HepG2 (cell line): ENCODE measurements around the gene FAAP100.

ENCODE experiments used
- EP300 ChIP-seq, 3 experiments: sonication (generic) in 1 of 3; formaldehyde crosslinking in 1 of 3; IDR thresholded peaks; 2 replicates each; pipeline versions ENCODE4 v1.5.1 to v1.6.1; 2011 to 2020; ENCODE audit warnings: low read depth in 2 of 3, low read length in 2 of 3, borderline replicate concordance in 1 of 3, improper control_type of control experiment in 1 of 3, mild to moderate bottlenecking in 1 of 3, missing genetic modification reagents in 1 of 3, moderate library complexity in 1 of 3
- FOXP1 ChIP-seq, 2 experiments: fragments of 450-650 bp in 1 of 2; IDR thresholded peaks; 2 replicates each; pipeline ENCODE4 v1.6.1; 2017 to 2018; ENCODE audit warnings: antibody characterized with exemption in 1 of 2
- GTF2F1 ChIP-seq: fragments of 150-350 bp; IDR thresholded peaks from 2 replicates; pipeline ENCODE4 v1.6.1; 2014; ENCODE audit warnings: low read length
- HNRNPUL1 ChIP-seq: fragments of 200-400 bp; formaldehyde crosslinking; IDR thresholded peaks from 2 replicates; pipeline ENCODE4 v1.6.1; 2017; ENCODE audit warnings: low read depth, mild to moderate bottlenecking, low read length, moderate library complexity
- JUN ChIP-seq: sonication (generic); formaldehyde crosslinking; IDR thresholded peaks from 2 replicates; pipeline ENCODE4 v1.4.0; 2020; ENCODE audit warnings: mild to moderate bottlenecking, missing genetic modification reagents
- JUND ChIP-seq: sonication (generic); formaldehyde crosslinking; IDR thresholded peaks from 2 replicates; pipeline ENCODE4 v1.8.0; 2022; ENCODE audit warnings: mild to moderate bottlenecking, missing genetic modification reagents
- NBN ChIP-seq: fragments of 450-650 bp; conservative IDR thresholded peaks from 2 replicates; pipeline ENCODE4 v1.6.1; 2017
- NR3C1 ChIP-seq: sonication (generic); formaldehyde crosslinking; IDR thresholded peaks from 2 replicates; pipeline ENCODE4 v1.4.0; 2020; ENCODE audit warnings: missing genetic modification reagents
- SIN3A ChIP-seq: IDR thresholded peaks from 2 replicates; pipeline ENCODE4 v1.6.1; 2011; ENCODE audit warnings: low read depth, mild to moderate bottlenecking, control low read depth, low read length, borderline replicate concordance
- TAF1 ChIP-seq: sonication (generic); formaldehyde crosslinking; IDR thresholded peaks from 2 replicates; pipeline ENCODE4 v1.4.0; 2020; ENCODE audit warnings: missing genetic modification reagents
- ZNF160 ChIP-seq: sonication (generic); formaldehyde crosslinking; IDR thresholded peaks from 2 replicates; pipeline ENCODE4 v1.8.0; 2022; ENCODE audit warnings: mild to moderate bottlenecking, inconsistent platforms, missing genetic modification reagents
- ZNF484 ChIP-seq: sonication (generic); formaldehyde crosslinking; IDR thresholded peaks from 2 replicates; pipeline ENCODE4 v1.5.1; 2020; ENCODE audit warnings: mild to moderate bottlenecking, low read depth, missing genetic modification reagents, borderline replicate concordance
- ZNF605 ChIP-seq: sonication (generic); formaldehyde crosslinking; IDR thresholded peaks from 2 replicates; pipeline ENCODE4 v1.8.0; 2022; ENCODE audit warnings: mild to moderate bottlenecking, missing genetic modification reagents
- TF ChIP-seq, protein P1 (sequence below): sonication (generic); formaldehyde crosslinking; IDR thresholded peaks from 2 replicates; pipeline ENCODE4 v1.5.0; 2020; ENCODE audit warnings: mild to moderate bottlenecking, missing genetic modification reagents, moderate library complexity

DNA sequence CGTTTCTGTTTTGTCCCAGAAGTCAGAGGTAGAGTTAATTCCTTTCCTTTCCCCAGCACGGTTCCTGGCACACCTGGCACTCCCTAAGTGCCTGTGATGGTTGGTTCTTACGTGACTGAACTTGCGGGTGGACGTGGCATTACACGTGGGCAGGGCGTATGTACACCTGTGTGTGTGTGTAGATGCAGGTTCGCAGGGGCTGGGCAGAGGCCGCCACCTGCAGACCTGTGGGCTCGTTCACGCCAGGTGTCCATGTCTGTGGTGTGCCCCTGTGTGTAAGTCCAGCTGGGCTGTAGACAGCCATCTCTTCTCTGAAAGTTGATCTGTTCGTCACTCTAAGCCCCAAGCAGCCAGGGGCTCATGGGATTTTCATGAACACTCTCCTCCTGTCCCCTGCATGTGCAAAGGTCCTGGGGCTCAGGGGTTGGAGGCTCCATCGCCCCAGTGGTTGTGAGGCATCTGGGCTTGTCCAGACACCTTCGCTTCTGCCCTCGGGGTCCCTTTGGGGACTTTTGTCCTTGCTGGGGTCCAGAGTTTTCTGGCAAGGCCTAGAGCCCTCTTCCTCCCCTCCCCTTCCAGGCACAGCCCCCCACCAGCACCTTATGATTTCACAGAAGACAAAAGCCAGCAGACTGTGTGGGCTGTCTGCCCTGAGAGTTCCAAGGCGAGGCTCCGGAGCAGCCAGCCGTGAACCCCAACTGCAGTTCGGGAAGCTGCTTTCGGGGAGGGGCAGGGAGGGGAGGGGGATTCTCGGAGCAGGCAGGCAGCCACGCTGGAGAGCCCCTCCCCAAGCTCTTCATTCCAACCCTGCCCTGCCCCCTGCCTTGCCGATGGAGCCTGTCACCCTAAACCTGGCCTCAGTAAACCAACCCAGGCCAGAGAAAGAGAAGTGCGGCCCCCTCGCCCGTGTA lies 29.4 kb downstream of the FAAP100 start:
- TF ChIP-seq, protein P1, sequence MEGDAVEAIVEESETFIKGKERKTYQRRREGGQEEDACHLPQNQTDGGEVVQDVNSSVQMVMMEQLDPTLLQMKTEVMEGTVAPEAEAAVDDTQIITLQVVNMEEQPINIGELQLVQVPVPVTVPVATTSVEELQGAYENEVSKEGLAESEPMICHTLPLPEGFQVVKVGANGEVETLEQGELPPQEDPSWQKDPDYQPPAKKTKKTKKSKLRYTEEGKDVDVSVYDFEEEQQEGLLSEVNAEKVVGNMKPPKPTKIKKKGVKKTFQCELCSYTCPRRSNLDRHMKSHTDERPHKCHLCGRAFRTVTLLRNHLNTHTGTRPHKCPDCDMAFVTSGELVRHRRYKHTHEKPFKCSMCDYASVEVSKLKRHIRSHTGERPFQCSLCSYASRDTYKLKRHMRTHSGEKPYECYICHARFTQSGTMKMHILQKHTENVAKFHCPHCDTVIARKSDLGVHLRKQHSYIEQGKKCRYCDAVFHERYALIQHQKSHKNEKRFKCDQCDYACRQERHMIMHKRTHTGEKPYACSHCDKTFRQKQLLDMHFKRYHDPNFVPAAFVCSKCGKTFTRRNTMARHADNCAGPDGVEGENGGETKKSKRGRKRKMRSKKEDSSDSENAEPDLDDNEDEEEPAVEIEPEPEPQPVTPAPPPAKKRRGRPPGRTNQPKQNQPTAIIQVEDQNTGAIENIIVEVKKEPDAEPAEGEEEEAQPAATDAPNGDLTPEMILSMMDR (CRISPR knock-in tag) = peak; percentile 70
- no peak for TF ChIP-seq FOXP1 (IDR thresholded peaks at IDR 0.05)
- TF ChIP-seq FOXP1 (CRISPR knock-in tag; IDR thresholded peaks at IDR 0.05) = no peak
- no peak for TF ChIP-seq ZNF605 (CRISPR knock-in tag)
- peak; percentile 39; the same call in 1 of the 2 replicates for TF ChIP-seq SIN3A
- no peak for TF ChIP-seq JUN (CRISPR knock-in tag)
- no peak for TF ChIP-seq HNRNPUL1
- no peak for TF ChIP-seq EP300 (IDR thresholded peaks at IDR 0.05; ENCODE audit: low read depth in 2 of 2, low read length in 2 of 2)
- no peak for TF ChIP-seq EP300 (CRISPR knock-in tag; IDR thresholded peaks at IDR 0.05; ENCODE audit: borderline replicate concordance)
- TF ChIP-seq JUND = no peak
- no peak for TF ChIP-seq TAF1 (CRISPR knock-in tag)
- TF ChIP-seq GTF2F1 = no peak
- no peak for TF ChIP-seq NR3C1 (CRISPR knock-in tag)
- TF ChIP-seq NBN = no peak
- no peak for TF ChIP-seq ZNF160
- no peak for TF ChIP-seq ZNF484 (CRISPR knock-in tag)
